Esophagus muscularis mucosa (tissue), 4 donors: Measurements from ENCODE around the gene TTYH1. TPM values are rescaled to one million over a fixed set of nuclear protein-coding genes. Genes with fewer than 3 reads are reported as not detected.
"Not testable (repeated sequence)": the region's sequence is repeated elsewhere in the genome, so short reads cannot be mapped to it uniquely, and the experiment has no call there.

ENCODE experiments used
- DNase-seq: peaks from one replicate; pipeline ENCODE4 v3.0.0-alpha.2; 2017; ENCODE audit errors: extremely low spot score
- H3K27ac ChIP-seq, 4 donors: fragments of 200-600 bp; sonication (generic); replicated peaks in 1 of 4; 1 replicate in 3 of 4; 2 replicates in 1 of 4; pipeline ENCODE4 v1.5.1; 2016 to 2019; ENCODE audit warnings: mild to moderate bottlenecking in 1 of 4
- H3K27me3 ChIP-seq, 4 donors: fragments of 200-600 bp; sonication (generic); one replicate each; pipeline versions ENCODE4 v1.5.1 to v1.6.0; 2016 to 2019
- H3K36me3 ChIP-seq, 4 donors: fragments of 200-600 bp; sonication (generic); one replicate each; pipeline ENCODE4 v1.5.1; 2016 to 2019
- H3K4me1 ChIP-seq, 4 donors: fragments of 200-600 bp; sonication (generic); one replicate each; pipeline ENCODE4 v1.5.1; 2016 to 2019
- H3K4me3 ChIP-seq, 4 donors: fragments of 200-600 bp; sonication (generic); 1 replicate in 2 of 4; 2 replicates in 2 of 4; pipeline ENCODE4 v1.5.1; 2016 to 2019; ENCODE audit warnings: mild to moderate bottlenecking in 4 of 4, moderate library complexity in 1 of 4
- H3K9me3 ChIP-seq, 4 donors: fragments of 200-600 bp; sonication (generic); 1 replicate in 3 of 4; 2 replicates in 1 of 4; pipeline ENCODE4 v1.5.1; 2016 to 2019
- EP300 ChIP-seq: sonication (generic); formaldehyde crosslinking; IDR thresholded peaks from one replicate; pipeline ENCODE4 v1.6.1; 2017; ENCODE audit warnings: antibody characterized with exemption
- POLR2A ChIP-seq: fragments of 450-650 bp; IDR thresholded peaks from one replicate; pipeline ENCODE4 v1.6.1; 2017; ENCODE audit warnings: antibody characterized with exemption, moderate library complexity, mild to moderate bottlenecking, low read depth
- POLR2AphosphoS5 ChIP-seq, 2 donors: sonication (generic); formaldehyde crosslinking; IDR thresholded peaks; one replicate each; pipeline ENCODE4 v1.6.1; 2017; ENCODE audit warnings: antibody characterized with exemption in 2 of 2
- WGBS: methylation state at CpG from one replicate; pipeline ENCODE4 v1.1.5; 2018; 5-methylcytosine and 5-hydroxymethylcytosine counted together
- intact Hi-C: fragments of 100-400 bp; cut with DNase I; formaldehyde crosslinking; loops from one replicate; pipeline ENCODE4 v1.15.1; 2023
- total RNA-seq, 4 donors: library from RNA; depleted of rRNA; stranded (reverse); fragments of >200 nt; gene quantifications; one replicate each; pipeline versions ENCODE4 v1.1.0 to v1.2.1, GENCODE V29; 2016
- TF ChIP-seq, protein P1 (sequence below), 3 experiments: fragments of 200-600 bp in 2 of 3; fragments of 450-650 bp in 1 of 3; sonication (generic) in 2 of 3; IDR thresholded peaks; one replicate each; pipeline ENCODE4 v1.5.1; 2017 to 2019; ENCODE audit warnings: antibody characterized with exemption in 3 of 3, mild to moderate bottlenecking in 2 of 3, moderate library complexity in 1 of 3

The TTYH1 gene
- total RNA-seq, 4 donors from 2014 or later: 0.83 to 8.0 (median 5.6) TPM

DNA sequence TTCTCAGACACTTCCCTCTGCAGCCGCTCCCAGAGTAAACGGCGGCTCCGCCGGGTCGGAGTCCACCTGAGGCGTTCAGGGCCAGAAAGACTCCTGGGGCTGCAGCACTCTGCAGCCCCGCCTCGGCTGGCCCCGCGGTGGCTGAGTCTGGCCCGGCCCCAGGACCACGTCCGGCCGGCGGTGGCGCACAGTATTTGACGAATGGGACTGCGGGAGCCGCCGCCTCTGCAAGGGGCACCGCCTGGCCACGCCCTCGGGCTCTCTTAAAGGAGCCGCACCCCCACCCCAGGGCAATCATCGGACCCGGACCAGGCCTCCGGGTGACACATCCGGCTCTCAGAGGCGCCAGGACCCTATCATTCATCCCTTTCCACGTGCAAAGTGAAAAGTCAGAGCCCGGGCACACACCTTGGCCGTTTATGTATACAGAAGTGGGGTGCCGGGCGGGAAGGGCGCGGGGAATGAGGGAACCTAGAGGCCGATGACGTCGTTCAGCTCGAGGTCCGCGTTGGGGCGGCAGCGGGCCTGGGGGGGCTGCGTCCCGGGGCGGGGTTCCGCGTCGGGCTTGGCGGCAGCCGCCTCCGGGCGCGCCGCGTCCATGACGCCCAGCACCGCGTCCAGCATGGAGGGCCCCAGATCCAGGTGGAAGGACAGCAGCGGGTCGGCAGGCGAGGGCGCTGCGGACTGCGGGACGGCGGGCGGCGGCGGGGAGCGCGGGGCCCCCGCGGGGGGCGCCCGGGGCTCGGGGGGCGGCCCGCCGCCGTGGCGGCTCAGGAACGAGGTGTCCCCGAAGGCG, 49.6 kb downstream of the TTYH1 start:
- no peaks in the 10 kb centered on the region for H3K9me3 ChIP-seq
- peak overlapping the region; percentile 68 to 90 (median 70) for H3K4me3 ChIP-seq
- H3K36me3 ChIP-seq: peaks cover 15 to 26% (median 25%) of the 10 kb centered on the region in 4 donors
- H3K4me1 ChIP-seq: peaks cover 24 to 62% (median 58%) of the 10 kb centered on the region in 4 donors
- H3K27ac ChIP-seq: peak overlapping the region; percentile 90 to 98 (median 96)
- TF ChIP-seq, protein P1, sequence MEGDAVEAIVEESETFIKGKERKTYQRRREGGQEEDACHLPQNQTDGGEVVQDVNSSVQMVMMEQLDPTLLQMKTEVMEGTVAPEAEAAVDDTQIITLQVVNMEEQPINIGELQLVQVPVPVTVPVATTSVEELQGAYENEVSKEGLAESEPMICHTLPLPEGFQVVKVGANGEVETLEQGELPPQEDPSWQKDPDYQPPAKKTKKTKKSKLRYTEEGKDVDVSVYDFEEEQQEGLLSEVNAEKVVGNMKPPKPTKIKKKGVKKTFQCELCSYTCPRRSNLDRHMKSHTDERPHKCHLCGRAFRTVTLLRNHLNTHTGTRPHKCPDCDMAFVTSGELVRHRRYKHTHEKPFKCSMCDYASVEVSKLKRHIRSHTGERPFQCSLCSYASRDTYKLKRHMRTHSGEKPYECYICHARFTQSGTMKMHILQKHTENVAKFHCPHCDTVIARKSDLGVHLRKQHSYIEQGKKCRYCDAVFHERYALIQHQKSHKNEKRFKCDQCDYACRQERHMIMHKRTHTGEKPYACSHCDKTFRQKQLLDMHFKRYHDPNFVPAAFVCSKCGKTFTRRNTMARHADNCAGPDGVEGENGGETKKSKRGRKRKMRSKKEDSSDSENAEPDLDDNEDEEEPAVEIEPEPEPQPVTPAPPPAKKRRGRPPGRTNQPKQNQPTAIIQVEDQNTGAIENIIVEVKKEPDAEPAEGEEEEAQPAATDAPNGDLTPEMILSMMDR (IDR thresholded peaks at IDR 0.05): peak in 1 of 3 experiments; percentile 22
- TF ChIP-seq POLR2AphosphoS5 (IDR thresholded peaks at IDR 0.05): peak; percentile 68 to 85
- TF ChIP-seq POLR2A: no peak
- intact Hi-C loops: no loop called here
- peaks cover 0 to 5% (median 0%) of the 10 kb centered on the region in 4 donors for H3K27me3 ChIP-seq
- WGBS: 6% methylated on average over 24 of the region's 87 CpGs
- DNase-seq: peak; percentile 97

DNA sequence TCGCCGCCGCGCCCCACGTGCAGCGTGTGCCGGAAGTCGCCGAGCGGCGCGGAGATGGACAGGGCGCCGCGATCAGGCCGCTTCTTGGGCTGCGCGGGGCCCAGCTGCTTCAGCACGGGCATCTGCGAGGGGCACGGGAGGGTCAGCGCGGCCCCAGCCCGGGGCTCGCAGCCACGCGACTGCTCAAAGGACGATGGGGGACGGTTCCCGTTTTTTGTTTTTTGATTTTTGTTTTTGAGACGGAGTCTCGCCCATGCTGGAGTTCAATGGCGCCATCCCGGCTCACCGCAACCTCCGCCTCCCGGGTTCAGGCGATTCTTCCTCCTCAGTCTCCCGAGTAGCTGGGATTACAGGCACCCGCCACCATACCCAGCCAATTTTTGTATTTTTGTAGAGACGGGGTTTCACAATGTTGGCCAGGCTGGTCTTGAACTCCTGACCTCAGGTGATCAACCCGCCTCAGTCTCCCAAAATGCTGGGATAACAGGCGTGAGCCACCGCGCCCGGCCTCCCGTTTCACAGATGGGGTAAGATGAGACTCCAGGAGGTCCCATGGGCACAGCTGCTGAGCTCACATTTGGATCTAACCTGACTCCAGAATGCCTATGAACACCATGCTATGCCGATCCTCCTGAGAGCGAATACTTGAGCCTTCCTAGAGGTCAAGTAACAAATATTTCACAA, 50.3 kb downstream of the TTYH1 start:
- Histone ChIP-seq H3K27ac (peak overlapping the region in 1 of 4 donors; percentile 39), H3K36me3 (peaks cover 11 to 18% (median 18%) of the 10 kb centered on the region in 4 donors), H3K27me3 (peaks cover 0 to 12% (median 0%) of the 10 kb centered on the region in 4 donors), H3K4me1 (peaks cover 28 to 62% (median 58%) of the 10 kb centered on the region in 4 donors), H3K9me3 (no peaks in the 10 kb centered on the region), H3K4me3 (peak overlapping the region in 2 of 4 donors; percentile 68 to 90)
- intact Hi-C loops: no loop called here
- TF ChIP-seq, protein P1 (IDR thresholded peaks at IDR 0.05): no peak
- no peak for TF ChIP-seq POLR2A
- TF ChIP-seq POLR2AphosphoS5 (IDR thresholded peaks at IDR 0.05): no peak
- TF ChIP-seq EP300: no peak
- DNase-seq: no peak
- 77% methylated on average over 46 of the region's 49 CpGs for WGBS

DNA sequence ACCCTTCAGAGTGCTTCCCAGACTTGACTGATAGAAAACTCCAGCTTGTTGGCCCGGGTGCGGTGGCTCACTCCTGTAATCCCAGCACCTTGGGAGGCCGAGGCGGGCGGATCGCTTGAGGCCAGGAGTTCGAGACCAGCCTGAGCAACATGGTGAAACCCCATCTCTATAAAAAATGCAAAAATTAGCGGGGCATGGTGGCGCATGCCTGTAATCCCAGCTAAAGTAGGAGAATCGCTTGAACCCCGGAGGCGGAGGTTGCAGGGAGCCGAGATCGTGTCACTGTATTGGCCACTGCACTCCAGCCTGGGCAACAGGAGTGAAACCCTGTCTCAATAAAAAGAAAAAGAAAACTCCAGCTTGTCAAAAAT, 50.8 kb downstream of the TTYH1 start:
- H3K36me3 ChIP-seq: peaks cover 6 to 13% (median 13%) of the 10 kb centered on the region in 4 donors
- H3K4me1 ChIP-seq: peaks cover 30 to 62% (median 58%) of the 10 kb centered on the region in 4 donors
- intact Hi-C loops, H3K9me3 ChIP-seq, H3K4me3 ChIP-seq, H3K27ac ChIP-seq, DNase-seq: not testable (repeated sequence)
- 90% methylated on average over 14 of the region's 14 CpGs for whole genome bisulfite sequencing
- peaks cover 0 to 18% (median 2%) of the 10 kb centered on the region in 4 donors for H3K27me3 ChIP-seq

DNA sequence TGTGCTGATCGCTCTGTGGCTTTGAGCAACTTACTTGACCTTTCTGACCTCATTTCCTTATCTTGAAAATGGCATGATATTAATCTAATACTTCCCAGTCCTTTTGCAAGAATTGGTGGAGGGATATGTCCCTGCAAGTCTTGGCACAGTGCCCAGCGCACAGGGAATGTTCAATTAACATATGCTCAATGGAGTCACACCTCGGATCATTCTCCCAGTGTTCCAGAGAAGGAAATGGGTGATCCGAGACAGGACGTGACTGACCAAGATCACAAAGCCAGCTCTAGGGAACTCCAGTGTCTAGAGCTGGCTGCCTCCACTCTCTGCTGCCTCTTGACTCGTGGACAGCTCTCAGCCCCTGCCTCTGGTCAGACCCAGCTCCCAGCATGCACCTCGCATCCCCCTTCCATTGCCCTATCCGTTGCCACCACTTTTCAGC, 54.3 kb downstream of the TTYH1 start:
- intact Hi-C loops: no loop called here
- 50% methylated on average over 7 of the region's 8 CpGs for WGBS
- H3K36me3 ChIP-seq: no peaks in the 10 kb centered on the region
- no peak overlapping the region for H3K4me3 ChIP-seq
- TF ChIP-seq POLR2AphosphoS5 (IDR thresholded peaks at IDR 0.05) (peak; percentile 48 to 57), POLR2A (no peak), EP300 (no peak)
- TF ChIP-seq, protein P1 (IDR thresholded peaks at IDR 0.05): no peak
- peaks cover 16 to 45% (median 43%) of the 10 kb centered on the region in 4 donors for H3K4me1 ChIP-seq
- no peaks in the 10 kb centered on the region for H3K9me3 ChIP-seq
- H3K27ac ChIP-seq: peak overlapping the region; percentile 19 to 79 (median 74)
- DNase-seq: no peak
- peaks cover 0 to 42% (median 5%) of the 10 kb centered on the region in 4 donors for H3K27me3 ChIP-seq
